HUES64 (cell line): Measurements from ENCODE around the gene NUDT14.

ENCODE experiments used
- H3K27ac ChIP-seq: 2 replicates; pipeline ENCODE4 v1.7.0; 2013; ENCODE audit warnings: low read depth, low read length, inconsistent platforms
- H3K27me3 ChIP-seq: 2 replicates; pipeline ENCODE4 v1.6.1; 2013; ENCODE audit warnings: mild to moderate bottlenecking, low read length; ENCODE audit not compliant: insufficient read depth
- H3K36me3 ChIP-seq: 2 replicates; pipeline ENCODE4 v1.6.1; 2013; ENCODE audit warnings: mild to moderate bottlenecking, low read length; ENCODE audit not compliant: insufficient read depth
- H3K4me1 ChIP-seq: 2 replicates; pipeline ENCODE4 v1.6.1; 2013; ENCODE audit warnings: mild to moderate bottlenecking, low read length, moderate library complexity; ENCODE audit not compliant: insufficient read depth
- H3K4me3 ChIP-seq: 2 replicates; pipeline ENCODE4 v1.5.1; 2013; ENCODE audit warnings: mild to moderate bottlenecking, low read length, moderate library complexity
- H3K9ac ChIP-seq: 2 replicates; pipeline ENCODE4 v1.6.1; 2013; ENCODE audit warnings: mild to moderate bottlenecking, low read depth, low read length
- H3K9me3 ChIP-seq: 2 replicates; pipeline ENCODE4 v1.6.1; 2013; ENCODE audit warnings: low read depth, low read length; ENCODE audit not compliant: insufficient read depth
- WGBS: fragments of 150-250, 120-280 bp; methylation state at CpG from one replicate; pipeline ENCODE4 v1.1.7; 2013; ENCODE audit warnings: missing lambda C conversion rate; 5-methylcytosine and 5-hydroxymethylcytosine counted together

Gene NUDT14

GRCh38 chr14:105220699-105221597, 39.8 kb upstream of the NUDT14 start:
- WGBS, result 95% methylated on average over 29 of the region's 29 CpGs

GRCh38 chr14:105219753-105220152, 38.6 kb upstream of the NUDT14 start:
- Histone ChIP-seq H3K27ac (no peak overlapping the region), H3K36me3 (peaks cover 44% of the 10 kb centered on the region), H3K9ac (no peak overlapping the region), H3K9me3 (no peaks in the 10 kb centered on the region), H3K4me1 (no peaks in the 10 kb centered on the region), H3K27me3 (no peaks in the 10 kb centered on the region), H3K4me3 (no peak overlapping the region)
- WGBS, result 97% methylated on average over 17 of the region's 17 CpGs

More at GRCh38 chr14:105220699-105221597, 39.8 kb upstream of the NUDT14 start:
- H3K9ac ChIP-seq, result no peak overlapping the region
- H3K27ac ChIP-seq, result no peak overlapping the region
- H3K4me1 ChIP-seq, result no peaks in the 10 kb centered on the region
- no peak overlapping the region for H3K4me3 ChIP-seq
- no peaks in the 10 kb centered on the region for H3K9me3 ChIP-seq
- H3K36me3 ChIP-seq, result peaks cover 46% of the 10 kb centered on the region
- no peaks in the 10 kb centered on the region for H3K27me3 ChIP-seq

- Histone ChIP-seq H3K4me3 (no peak overlapping the region), H3K9me3 (no peaks in the 10 kb centered on the region), H3K27ac (no peak overlapping the region), H3K9ac (no peak overlapping the region), H3K36me3 (peaks cover 44% of the 10 kb centered on the region), H3K4me1 (no peaks in the 10 kb centered on the region), H3K27me3 (no peaks in the 10 kb centered on the region)
- WGBS, result 96% methylated on average over 29 of the region's 29 CpGs
These were observed 38.0 kb upstream of the NUDT14 start for GRCh38 chr14:105219043-105219612.

GRCh38 chr14:105218611-105219010, 37.5 kb upstream of the NUDT14 start:
- H3K9ac ChIP-seq, result no peak overlapping the region
- 97% methylated on average over 19 of the region's 19 CpGs for WGBS
- no peaks in the 10 kb centered on the region for H3K9me3 ChIP-seq
- H3K36me3 ChIP-seq, result peaks cover 41% of the 10 kb centered on the region
- H3K4me1 ChIP-seq, result no peaks in the 10 kb centered on the region
- H3K27me3 ChIP-seq, result no peaks in the 10 kb centered on the region
- no peak overlapping the region for H3K27ac ChIP-seq
- no peak overlapping the region for H3K4me3 ChIP-seq

- no peak overlapping the region for H3K9ac ChIP-seq
- H3K27ac ChIP-seq, result no peak overlapping the region
- peaks cover 36% of the 10 kb centered on the region for H3K36me3 ChIP-seq
- H3K9me3 ChIP-seq, result no peaks in the 10 kb centered on the region
- H3K4me3 ChIP-seq, result no peak overlapping the region
- no peaks in the 10 kb centered on the region for H3K4me1 ChIP-seq
- H3K27me3 ChIP-seq, result no peaks in the 10 kb centered on the region
- 92% methylated on average over 11 of the region's 11 CpGs for WGBS
These were observed 36.7 kb upstream of the NUDT14 start for GRCh38 chr14:105217774-105218173.

- no peak overlapping the region for H3K4me3 ChIP-seq
- no peaks in the 10 kb centered on the region for H3K27me3 ChIP-seq
- H3K9ac ChIP-seq, result no peak overlapping the region
- H3K27ac ChIP-seq, result no peak overlapping the region
- peaks cover 34% of the 10 kb centered on the region for H3K36me3 ChIP-seq
- WGBS, result 93% methylated on average over 30 of the region's 30 CpGs
- H3K9me3 ChIP-seq, result no peaks in the 10 kb centered on the region
- no peaks in the 10 kb centered on the region for H3K4me1 ChIP-seq
These were observed 35.6 kb upstream of the NUDT14 start for GRCh38 chr14:105216490-105217247.

- Histone ChIP-seq H3K27me3 (no peaks in the 10 kb centered on the region), H3K9me3 (no peaks in the 10 kb centered on the region), H3K9ac (no peak overlapping the region), H3K4me3 (no peak overlapping the region), H3K27ac (no peak overlapping the region), H3K4me1 (no peaks in the 10 kb centered on the region), H3K36me3 (peaks cover 30% of the 10 kb centered on the region)
- 89% methylated on average over 3 of the region's 3 CpGs for WGBS
These were observed 34.5 kb upstream of the NUDT14 start for GRCh38 chr14:105215602-105216001.

- Histone ChIP-seq H3K36me3 (peaks cover 34% of the 10 kb centered on the region), H3K27me3 (no peaks in the 10 kb centered on the region), H3K4me1 (no peaks in the 10 kb centered on the region), H3K9me3 (no peaks in the 10 kb centered on the region), H3K27ac (no peak overlapping the region), H3K4me3 (no peak overlapping the region), H3K9ac (no peak overlapping the region)
- WGBS, result 93% methylated on average over 14 of the region's 14 CpGs
These were observed 33.3 kb upstream of the NUDT14 start for GRCh38 chr14:105214324-105214915.

GRCh38 chr14:105213361-105213760, 32.2 kb upstream of the NUDT14 start:
- WGBS, result 96% methylated on average over 10 of the region's 10 CpGs
- Histone ChIP-seq H3K4me3 (no peak overlapping the region), H3K4me1 (no peaks in the 10 kb centered on the region), H3K36me3 (peaks cover 24% of the 10 kb centered on the region), H3K27ac (no peak overlapping the region), H3K9ac (no peak overlapping the region), H3K27me3 (no peaks in the 10 kb centered on the region), H3K9me3 (no peaks in the 10 kb centered on the region)

GRCh38 chr14:105212541-105213300, 31.6 kb upstream of the NUDT14 start:
- Histone ChIP-seq H3K36me3 (peaks cover 18% of the 10 kb centered on the region; the same call in 1 of the 2 replicates), H3K4me1 (no peaks in the 10 kb centered on the region), H3K4me3 (no peak overlapping the region), H3K9ac (no peak overlapping the region), H3K9me3 (no peaks in the 10 kb centered on the region), H3K27ac (no peak overlapping the region), H3K27me3 (no peaks in the 10 kb centered on the region)
- WGBS, result 88% methylated on average over 18 of the region's 18 CpGs
